OCI-M1 (cell line): ENCODE data around the gene CBX4.

Experiments used
- DNase-seq: peaks from one replicate; lab custom pipeline; 2025; lab: John Stamatoyannopoulos, UW

Gene CBX4

GRCh38 chr17:79839356-79840268 lies at the start of gene CBX4:
Gene CBX4, minus strand, starts transcription at chr17:79839440. Its CDS starts 189 bp downstream, at chr17:79839251.
- peak; percentile 95 for DNase-seq

- no peak for DNase-seq
Observed at GRCh38 chr17:79888009-79888540, 48.8 kb upstream of the CBX4 start.

- no peak for DNase-seq
Observed at GRCh38 chr17:79887451-79887991, 48.3 kb upstream of the CBX4 start.

GRCh38 chr17:79883202-79883601 lies 44.0 kb upstream of the CBX4 start:
- DNase-seq, result no peak

DNA sequence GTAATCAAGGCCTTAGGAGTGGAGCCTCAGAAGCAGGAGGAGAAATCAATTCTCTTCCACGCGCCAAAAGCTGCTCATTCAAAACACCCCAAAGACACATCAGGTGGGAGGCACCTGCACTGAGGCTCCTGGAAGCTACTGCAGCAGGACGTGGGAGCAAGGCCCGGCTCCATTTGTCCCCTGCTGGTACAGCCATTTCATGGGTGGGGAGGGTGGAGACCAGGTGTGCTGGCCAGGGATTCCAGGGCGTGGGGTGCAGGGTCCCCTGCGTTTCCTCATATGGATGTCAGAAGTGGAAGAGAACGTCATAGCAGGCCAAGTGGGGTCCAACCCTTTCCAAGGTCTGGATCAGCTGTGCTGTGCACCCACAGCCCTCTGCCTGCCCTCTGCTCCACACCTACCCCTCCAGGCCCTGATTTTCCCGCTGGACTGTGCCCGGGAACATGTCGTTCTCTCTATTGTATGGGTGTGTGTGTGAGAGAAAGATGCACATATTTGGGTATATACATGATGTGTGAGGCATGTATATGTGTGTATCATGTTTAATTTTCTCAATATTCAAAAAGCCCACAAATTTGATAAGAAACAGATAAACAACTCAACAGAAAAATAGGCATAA lies 39.2 kb upstream of the CBX4 start:
- DNase-seq, result no peak

DNA sequence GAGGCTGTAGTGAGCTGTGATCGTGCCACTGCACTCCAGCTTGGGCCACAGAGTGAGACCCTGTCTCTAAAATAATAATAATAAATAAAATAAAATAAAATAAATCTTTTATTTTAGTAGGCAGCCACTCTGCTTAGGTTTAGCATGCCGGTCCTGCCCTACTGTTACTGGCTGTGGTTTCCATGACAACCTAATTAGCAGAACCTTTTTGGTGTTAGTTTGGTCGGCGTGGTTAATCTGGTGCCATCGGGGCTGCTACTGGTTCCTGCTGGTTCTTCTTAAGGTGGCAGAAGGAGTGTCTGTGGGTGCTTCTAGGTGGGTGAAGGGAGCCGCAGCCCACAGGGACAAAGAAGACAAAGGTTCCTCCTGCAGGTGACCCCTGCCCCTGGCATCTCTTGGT lies 37.8 kb upstream of the CBX4 start:
- no peak for DNase-seq

- no peak for DNase-seq
Observed at GRCh38 chr17:79875511-79875910, 36.3 kb upstream of the CBX4 start.

GRCh38 chr17:79874329-79874981 lies 35.2 kb upstream of the CBX4 start:
- DNase-seq, result peak; percentile 61

DNA sequence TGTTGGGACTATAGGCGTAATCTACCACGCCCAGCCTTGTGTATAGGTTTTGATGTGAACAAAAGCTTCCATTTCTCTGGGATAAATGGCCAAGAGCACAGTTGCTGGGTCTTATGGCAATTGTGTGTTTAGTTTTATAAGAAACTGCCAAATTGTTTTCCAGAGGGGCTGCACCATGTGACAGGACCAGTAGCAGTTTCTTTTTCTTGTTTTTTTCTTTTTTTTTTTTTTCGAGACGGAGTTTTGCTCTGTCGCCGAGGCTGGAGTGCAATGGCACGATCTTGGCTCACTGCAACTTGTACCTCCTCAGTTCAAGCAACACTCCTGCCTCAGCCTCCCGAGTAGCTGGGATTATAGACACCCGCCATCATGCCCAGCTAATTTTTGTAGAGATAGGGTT lies 34.3 kb upstream of the CBX4 start:
- no peak for DNase-seq

GRCh38 chr17:79872762-79873161 lies 33.5 kb upstream of the CBX4 start:
- no peak for DNase-seq

GRCh38 chr17:79871131-79871530 lies 31.9 kb upstream of the CBX4 start:
- DNase-seq, result no peak

GRCh38 chr17:79870540-79870939 lies 31.3 kb upstream of the CBX4 start:
- DNase-seq, result no peak

DNA sequence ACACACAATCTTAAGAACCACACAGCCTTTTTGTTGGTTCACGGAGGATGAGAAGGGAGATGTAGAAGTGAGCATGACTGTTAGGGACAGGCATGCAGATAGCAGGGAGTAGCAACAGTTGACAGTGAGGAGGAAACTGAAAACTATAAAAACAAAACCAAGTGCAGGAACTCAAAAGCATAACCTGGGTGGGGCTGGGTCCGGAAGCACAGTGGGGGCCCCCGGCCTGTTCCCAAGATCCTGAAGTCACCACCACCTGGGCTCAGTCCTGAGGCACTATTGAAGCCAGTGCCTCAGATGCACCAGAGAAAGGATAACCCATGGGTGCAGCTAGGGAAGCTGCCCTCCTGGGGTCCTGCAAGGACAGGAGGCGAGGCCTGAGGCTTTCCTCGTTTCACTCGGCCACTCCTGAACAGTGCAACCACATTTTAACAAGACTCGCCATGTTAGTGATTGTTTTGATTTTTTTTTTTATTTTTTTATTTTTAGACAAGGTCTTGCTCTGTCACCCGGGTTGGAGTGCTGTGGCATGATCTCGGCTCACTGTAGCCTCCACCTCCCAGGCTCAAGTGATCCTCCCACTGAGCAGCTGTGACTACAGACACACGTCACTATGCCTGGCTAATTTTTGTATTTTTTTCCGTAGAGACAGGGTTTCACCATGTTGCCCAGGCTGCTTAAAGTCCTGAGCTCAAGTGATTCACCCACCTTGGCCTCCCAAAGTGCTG lies 27.7 kb upstream of the CBX4 start:
- no peak for DNase-seq

- no peak for DNase-seq
Observed at GRCh38 chr17:79865351-79866210, 26.3 kb upstream of the CBX4 start.

GRCh38 chr17:79864617-79865250 lies 25.5 kb upstream of the CBX4 start:
- no peak for DNase-seq

DNA sequence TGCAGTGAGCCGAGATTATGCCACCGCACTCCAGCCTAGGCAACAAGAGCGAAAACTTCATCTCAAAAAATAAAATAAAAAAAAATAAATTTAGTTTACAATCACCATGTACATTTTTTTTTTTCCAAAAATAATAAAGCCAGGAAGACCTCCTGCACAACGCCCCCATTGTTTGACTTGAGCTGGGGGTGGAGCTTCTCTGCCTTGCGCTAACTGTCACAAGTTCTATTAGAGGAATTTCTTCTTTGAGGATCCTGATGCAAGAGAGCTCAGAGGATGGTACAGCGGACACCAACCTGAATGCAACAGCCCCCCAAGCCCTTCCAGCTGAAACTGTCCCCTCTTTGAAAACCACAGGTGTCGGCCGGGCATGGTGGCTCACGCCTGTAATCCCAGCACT lies 24.9 kb upstream of the CBX4 start:
- DNase-seq, result no peak

- DNase-seq, result no peak
Observed at GRCh38 chr17:79862771-79863440, 23.7 kb upstream of the CBX4 start.

GRCh38 chr17:79862238-79862637 lies 23.0 kb upstream of the CBX4 start:
- DNase-seq, result no peak

GRCh38 chr17:79861413-79862216 lies 22.4 kb upstream of the CBX4 start:
- no peak for DNase-seq
